Stimulated activated CD4-positive, alpha-beta T cell treated with anti-CD3 and anti-CD28 coated beads, Interleukin-1b, Interleukin-23, amount 100 ng/mL, for 24 hours (primary cell): ENCODE results near the gene CLEC4M.
"Not testable (repeated sequence)": the region's sequence is repeated elsewhere in the genome, so short reads cannot be mapped to it uniquely, and the experiment has no call there.

ENCODE experiments used
- DNase-seq, 4 experiments: peaks; one replicate each; pipeline ENCODE4 v3.0.0-alpha.2; 2020; ENCODE audit warnings: low read depth in 4 of 4, low spot score in 1 of 4

Gene CLEC4M

DNA sequence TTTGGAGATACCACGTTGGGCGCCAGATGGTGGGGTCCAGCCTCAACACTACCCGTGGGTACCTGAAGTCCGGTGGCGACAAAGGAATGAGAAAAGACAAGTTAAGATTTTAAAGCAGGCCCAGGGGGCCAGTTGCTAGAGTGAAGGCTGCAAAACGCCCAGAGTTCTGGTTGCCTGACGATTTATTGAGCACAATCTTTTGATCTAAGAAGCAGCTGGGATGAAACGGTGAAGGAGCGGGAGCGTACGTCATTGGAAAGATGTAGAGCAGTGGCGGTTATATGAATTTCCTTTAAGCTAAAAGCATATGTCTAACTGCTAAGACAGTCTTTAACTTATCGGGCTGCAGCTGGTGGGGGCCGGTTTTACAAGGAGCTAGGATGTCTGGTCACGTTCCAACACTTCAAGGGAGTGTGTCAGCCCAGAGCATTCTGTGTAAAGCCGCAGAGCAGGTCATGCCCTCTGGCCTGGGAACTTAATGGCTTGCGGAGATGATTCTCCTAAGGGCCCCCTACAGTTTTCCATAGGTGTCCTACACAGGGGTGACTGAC is 38.1 kb downstream of the CLEC4M start:
- DNase-seq: no peak

DNA sequence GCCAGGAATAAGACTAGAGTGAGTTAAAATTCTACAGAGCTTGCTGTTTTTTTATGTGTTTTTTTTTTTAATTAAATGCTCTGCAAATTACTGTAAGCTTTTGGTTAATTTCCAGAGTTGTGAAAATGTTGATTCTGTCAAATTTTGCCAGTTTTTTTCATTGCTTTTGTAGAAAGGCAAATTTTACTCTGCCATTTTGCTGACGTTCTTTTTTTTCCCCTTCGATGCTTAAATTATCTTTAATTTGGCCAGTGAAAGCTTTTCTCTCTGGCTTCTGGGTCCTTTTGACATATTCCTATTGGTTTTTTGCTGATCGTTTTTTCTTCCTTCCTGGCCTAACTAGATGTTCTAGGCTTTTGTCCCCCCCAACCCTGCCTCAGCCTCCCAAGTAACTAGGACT is 43.2 kb downstream of the CLEC4M start:
- DNase-seq: no peak

DNA sequence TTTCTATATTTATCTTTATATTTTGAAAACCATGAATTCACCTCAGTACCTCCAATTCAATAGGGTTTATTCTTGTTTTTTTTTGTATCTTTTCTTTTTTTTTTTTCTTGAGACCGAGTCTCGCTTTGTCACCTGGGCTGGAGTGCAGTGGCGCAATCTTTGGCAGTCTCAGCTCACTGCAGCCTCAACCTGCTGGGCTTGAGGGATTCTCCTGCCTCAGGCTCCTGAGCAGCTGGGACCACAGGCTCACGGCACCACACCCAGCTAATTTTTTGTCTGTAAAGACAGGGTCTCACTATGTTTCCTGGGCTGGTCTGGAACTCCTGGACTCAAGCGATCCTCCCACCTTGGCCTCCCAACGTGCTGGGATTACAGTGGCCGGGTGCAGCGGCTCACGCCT is 43.8 kb downstream of the CLEC4M start:
- no peak for DNase-seq

DNA sequence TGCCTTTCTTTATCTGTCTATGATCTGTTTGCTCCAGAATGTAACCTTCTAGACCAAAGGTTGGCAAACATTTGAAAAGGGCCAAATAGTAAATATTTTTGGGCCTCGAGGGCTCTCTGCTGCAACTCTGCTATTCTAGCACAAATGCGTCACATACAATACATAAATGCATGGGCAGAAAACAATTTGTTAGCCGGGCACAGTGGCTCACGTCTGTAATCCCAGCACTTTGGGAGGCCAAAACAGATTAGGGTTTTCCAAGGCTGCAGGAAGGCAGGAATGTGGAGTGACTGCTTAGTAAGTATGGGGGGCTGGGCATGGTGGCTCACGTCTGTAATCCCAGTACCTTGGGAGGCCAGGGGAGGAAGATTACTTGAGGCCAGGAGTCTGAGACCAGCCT is 45.1 kb downstream of the CLEC4M start:
- DNase-seq: no peak

DNA sequence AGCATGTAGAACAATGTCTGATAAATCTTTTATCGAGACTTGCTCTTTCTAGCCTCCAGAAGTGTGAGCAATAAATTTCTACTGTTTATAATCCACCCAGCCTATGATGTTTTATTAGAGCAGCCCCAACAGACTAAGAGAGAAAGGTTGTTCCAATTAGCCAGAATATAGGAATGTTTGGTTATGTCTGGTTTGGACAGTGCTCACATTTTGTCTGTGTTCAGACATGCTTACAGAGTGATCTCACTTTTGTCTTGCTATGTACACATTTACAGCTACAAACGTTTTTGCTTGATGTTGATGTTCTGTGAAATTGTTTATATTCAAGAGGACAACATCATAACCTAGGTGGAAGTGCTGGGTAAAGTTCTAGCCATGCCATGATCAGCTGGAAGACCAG is 48.9 kb downstream of the CLEC4M start:
- DNase-seq: no peak

DNA sequence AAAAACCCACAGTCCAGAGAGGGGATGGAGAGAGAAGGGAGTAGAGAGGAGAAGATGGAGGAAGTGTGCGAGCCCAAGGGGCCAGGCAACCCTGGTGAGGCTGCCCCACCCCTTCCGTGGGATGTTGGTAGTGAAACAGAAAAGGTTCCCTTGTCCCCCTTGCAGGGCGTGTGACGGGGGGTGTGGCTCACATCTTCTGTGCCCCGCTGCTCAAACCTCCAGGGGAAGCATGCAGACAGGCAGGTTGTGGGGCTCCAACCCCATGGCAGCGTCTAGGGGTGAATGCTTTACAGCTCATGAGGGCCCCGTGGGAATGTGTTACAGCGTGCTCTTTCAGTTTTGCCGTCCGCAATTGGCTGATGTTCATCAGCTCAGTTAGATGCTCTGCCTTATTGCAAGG is 52.3 kb downstream of the CLEC4M start:
- DNase-seq: no peak

DNA sequence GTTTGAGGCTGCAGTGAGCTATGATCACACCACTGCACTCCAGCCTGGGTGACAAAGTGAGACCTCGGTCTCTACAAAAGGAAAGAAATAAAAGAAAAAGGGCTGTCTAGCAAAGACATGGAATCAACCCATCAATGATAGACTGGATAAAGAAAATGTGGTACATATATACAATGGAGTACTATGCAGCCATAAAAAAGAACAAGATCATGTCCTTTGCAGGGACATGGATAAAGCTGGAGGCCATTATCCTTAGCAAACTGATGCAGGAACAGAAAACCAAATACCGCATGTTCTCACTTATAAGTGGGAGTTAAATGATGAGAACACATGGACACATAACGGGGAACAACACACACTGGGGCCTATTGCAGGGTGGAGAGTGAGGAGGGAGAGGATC is 53.0 kb downstream of the CLEC4M start:
- DNase-seq: not testable (repeated sequence)

DNA sequence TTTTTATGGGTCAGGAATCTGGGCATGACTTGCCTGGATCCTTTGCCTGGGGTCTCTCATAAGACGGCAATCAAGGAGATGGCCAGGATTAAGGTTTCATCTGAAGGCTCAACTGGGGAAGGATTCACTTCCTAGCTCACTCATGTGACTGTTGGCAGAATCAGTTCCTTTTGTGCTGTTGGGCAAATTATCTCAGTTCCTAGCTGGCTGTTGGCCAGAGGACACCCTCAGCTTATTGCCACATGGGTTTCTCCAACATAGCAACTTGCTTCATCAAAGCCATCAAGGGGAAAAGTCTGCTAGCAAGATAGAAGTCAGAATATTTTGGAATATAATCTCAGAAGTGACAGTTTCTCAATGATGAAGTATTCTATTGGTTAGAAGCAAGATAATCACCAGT is 54.8 kb downstream of the CLEC4M start:
- no peak for DNase-seq

DNA sequence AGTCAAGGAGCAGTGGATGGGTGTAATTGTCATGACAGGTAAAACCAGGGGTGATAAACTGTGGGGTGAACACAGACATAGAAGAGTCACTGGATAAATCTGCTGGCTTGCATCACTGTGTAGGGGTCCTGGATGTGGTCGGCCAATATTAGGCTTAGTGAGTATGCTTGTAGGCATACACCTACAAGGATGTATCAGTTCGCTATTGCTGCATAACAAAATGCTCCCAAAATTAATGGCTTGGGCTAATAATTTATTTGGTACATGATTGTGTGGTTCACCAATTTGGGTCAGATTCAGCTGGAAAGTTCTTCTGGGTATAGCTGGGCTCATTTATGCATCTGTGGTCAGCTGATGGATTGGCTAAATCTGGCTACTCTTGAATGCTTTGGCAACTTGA is 55.8 kb downstream of the CLEC4M start:
- no peak for DNase-seq
